H9 (cell line): ENCODE data around the gene CFAP73. TPM values are rescaled to one million over a fixed set of nuclear protein-coding genes. Genes with fewer than 3 reads are reported as not detected.
A peak's percentile ranks its signal among the peaks of the same experiment; 100 is the strongest.

Experiments used
- DNase-seq: peaks from one replicate; pipeline ENCODE4 v3.0.0-alpha.2; 2017
- H2AFZ ChIP-seq: one replicate; pipeline ENCODE4 v1.6.1; 2013; ENCODE audit warnings: mild to moderate bottlenecking, low read length, control low read depth, moderate library complexity
- H2AK5ac ChIP-seq: 2 replicates; pipeline ENCODE4 v1.6.1; 2013; ENCODE audit warnings: low read length, control low read depth, mixed read lengths; ENCODE audit not compliant: insufficient read length
- H2BK120ac ChIP-seq: one replicate; pipeline ENCODE4 v1.6.1; 2013; ENCODE audit warnings: low read depth, mild to moderate bottlenecking, low read length, control low read depth, inconsistent platforms; ENCODE audit not compliant: poor library complexity, severe bottlenecking
- H2BK12ac ChIP-seq: 2 replicates; pipeline ENCODE4 v1.6.1; 2013; ENCODE audit warnings: low read length, control low read depth, mixed read lengths, low read depth; ENCODE audit not compliant: insufficient read length
- H2BK15ac ChIP-seq: 2 replicates; pipeline ENCODE4 v1.6.1; 2013; ENCODE audit warnings: low read depth, low read length, control low read depth
- H2BK20ac ChIP-seq: one replicate; pipeline ENCODE4 v1.6.1; 2013; ENCODE audit warnings: low read depth, mild to moderate bottlenecking, low read length, control low read depth, inconsistent platforms; ENCODE audit not compliant: poor library complexity, severe bottlenecking
- H2BK5ac ChIP-seq: 2 replicates; pipeline ENCODE4 v1.6.1; 2013; ENCODE audit warnings: low read length, control low read depth, mixed read lengths; ENCODE audit not compliant: insufficient read length
- H3K14ac ChIP-seq: 2 replicates; pipeline ENCODE4 v1.6.1; 2013; ENCODE audit warnings: low read length, control low read depth; ENCODE audit not compliant: insufficient read depth
- H3K18ac ChIP-seq: 2 replicates; pipeline ENCODE4 v1.6.1; 2013; ENCODE audit warnings: low read depth, mild to moderate bottlenecking, mixed read lengths, low read length, control low read depth; ENCODE audit not compliant: insufficient read length
- H3K23ac ChIP-seq: 2 replicates; pipeline ENCODE4 v1.6.1; 2013; ENCODE audit warnings: low read length, control low read depth, mixed read lengths, low read depth; ENCODE audit not compliant: insufficient read length
- H3K23me2 ChIP-seq: 2 replicates; pipeline ENCODE4 v1.6.1; 2013; ENCODE audit warnings: low read depth, mild to moderate bottlenecking, mixed read lengths, low read length, control low read depth; ENCODE audit not compliant: insufficient read length, poor library complexity, severe bottlenecking
- H3K27ac ChIP-seq: 2 replicates; pipeline ENCODE4 v1.5.1; 2013; ENCODE audit warnings: low read length, control low read depth, mixed read lengths, low read depth; ENCODE audit not compliant: insufficient read length
- H3K27me3 ChIP-seq: 2 replicates; pipeline ENCODE4 v1.6.1; 2013; ENCODE audit warnings: low read length, control low read depth, inconsistent platforms; ENCODE audit not compliant: insufficient read depth
- H3K4ac ChIP-seq: 2 replicates; pipeline ENCODE4 v1.6.1; 2013; ENCODE audit warnings: low read depth, mild to moderate bottlenecking, control low read depth, inconsistent platforms, low read length, moderate library complexity
- H3K4me1 ChIP-seq: 2 replicates; pipeline ENCODE4 v1.6.1; 2013; ENCODE audit warnings: low read length, control low read depth, inconsistent platforms; ENCODE audit not compliant: insufficient read depth
- H3K4me2 ChIP-seq: 2 replicates; pipeline ENCODE4 v1.6.1; 2013; ENCODE audit warnings: low read length, control low read depth, mixed read lengths; ENCODE audit not compliant: insufficient read length, insufficient read depth
- H3K56ac ChIP-seq: 2 replicates; pipeline ENCODE4 v1.6.1; 2013; ENCODE audit warnings: low read depth, mild to moderate bottlenecking, mixed read lengths, low read length, control low read depth; ENCODE audit not compliant: insufficient read length
- H3K79me1 ChIP-seq: 2 replicates; pipeline ENCODE4 v1.6.1; 2013; ENCODE audit warnings: low read depth, mild to moderate bottlenecking, moderate library complexity, low read length, control low read depth, inconsistent platforms; ENCODE audit not compliant: insufficient read depth, poor library complexity, severe bottlenecking
- H3K79me2 ChIP-seq: 2 replicates; pipeline ENCODE4 v1.6.1; 2013; ENCODE audit warnings: low read length, control low read depth, inconsistent platforms; ENCODE audit not compliant: insufficient read depth
- H3K9ac ChIP-seq: 2 replicates; pipeline ENCODE4 v1.6.1; 2013; ENCODE audit warnings: low read length, control low read depth, mixed read lengths; ENCODE audit not compliant: insufficient read length; ENCODE audit errors: extremely low read depth
- H3K9me3 ChIP-seq: one replicate; pipeline ENCODE4 v1.6.1; 2013; ENCODE audit warnings: low read depth, low read length, inconsistent platforms; ENCODE audit not compliant: control insufficient read depth
- H3T11ph ChIP-seq: one replicate; pipeline ENCODE4 v1.6.1; 2013; ENCODE audit warnings: mild to moderate bottlenecking, low read length, control low read depth, inconsistent platforms
- H4K20me1 ChIP-seq: one replicate; pipeline ENCODE4 v1.6.1; 2013; ENCODE audit not compliant: control insufficient read depth, insufficient read length, insufficient read depth
- H4K5ac ChIP-seq: 2 replicates; pipeline ENCODE4 v1.6.1; 2013; ENCODE audit warnings: low read depth, mild to moderate bottlenecking, mixed read lengths, low read length, control low read depth; ENCODE audit not compliant: insufficient read length
- H4K8ac ChIP-seq: replicated peaks from 2 replicates; pipeline ENCODE4 v1.6.1; 2013; ENCODE audit warnings: low read length, control low read depth, mixed read lengths, low read depth; ENCODE audit not compliant: insufficient read length
- H4K91ac ChIP-seq: 2 replicates; pipeline ENCODE4 v1.6.1; 2013; ENCODE audit warnings: low read depth, mild to moderate bottlenecking, moderate library complexity, mixed read lengths, low read length, control low read depth; ENCODE audit not compliant: insufficient read length
- H3K27ac Mint-ChIP-seq, 3 experiments: 2 replicates in 2 of 3; 3 replicates in 1 of 3; pipeline ENCODE4 v1.8.0; 2020 to 2021; ENCODE audit warnings: mixed read lengths in 3 of 3, mild to moderate bottlenecking in 1 of 3, moderate library complexity in 1 of 3
- H3K27me3 Mint-ChIP-seq: 2 replicates; pipeline ENCODE4 v1.8.0; 2021; ENCODE audit warnings: low read depth, mild to moderate bottlenecking, moderate library complexity, mixed read lengths
- H3K36me3 Mint-ChIP-seq, 3 experiments: 2 replicates in 2 of 3; 3 replicates in 1 of 3; pipeline ENCODE4 v1.8.0; 2020 to 2021; ENCODE audit warnings: low read depth in 3 of 3, mixed read lengths in 3 of 3; ENCODE audit not compliant: insufficient read depth in 1 of 3
- H3K4me1 Mint-ChIP-seq, 2 experiments: 2 replicates each; pipeline ENCODE4 v1.8.0; 2020; ENCODE audit warnings: mixed read lengths in 2 of 2
- H3K4me3 Mint-ChIP-seq, 2 experiments: 2 replicates in 1 of 2; 3 replicates in 1 of 2; pipeline ENCODE4 v1.8.0; 2020 to 2021; ENCODE audit warnings: mild to moderate bottlenecking in 2 of 2, mixed read lengths in 2 of 2, moderate library complexity in 1 of 2
- H3K9me3 Mint-ChIP-seq, 2 experiments: 2 replicates in 1 of 2; 3 replicates in 1 of 2; pipeline ENCODE4 v1.8.0; 2020; ENCODE audit warnings: mild to moderate bottlenecking in 2 of 2, mixed read lengths in 2 of 2, moderate library complexity in 1 of 2
- CTCF ChIP-seq: fragments of 200-600 bp; sonication (generic); conservative IDR thresholded peaks from 3 replicates; pipeline ENCODE4 v1.8.0; 2021; ENCODE audit warnings: antibody characterized with exemption, mild to moderate bottlenecking
- WGBS: extraction: QIAGEN DNeasy Blood & Tissue Kit; methylation state at CpG from one replicate; pipeline ENCODE4 v1.1.7; 2013; ENCODE audit warnings: missing lambda C conversion rate, low lambda C conversion rate, mixed read lengths; ENCODE audit not compliant: insufficient read length; ENCODE audit errors: extremely low coverage; 5-methylcytosine and 5-hydroxymethylcytosine counted together
- total RNA-seq: library from RNA; stranded (reverse); gene quantifications from 2 replicates; pipeline ENCODE4 v1.2.1, GENCODE V29; 2021

The CFAP73 gene
- total RNA-seq, 1 experiment from 2014 or later = not detected

- no peak overlapping the region for H4K8ac ChIP-seq
- Mint-ChIP-seq H3K9me3 (no peaks in the 10 kb centered on the region), H3K4me3 (no peak overlapping the region), H3K36me3 (peaks cover 29 to 54% (median 46%) of the 10 kb centered on the region in 3 experiments), H3K27ac (no peak overlapping the region), H3K27me3 (no peaks in the 10 kb centered on the region), H3K4me1 (peaks cover 15 to 27% of the 10 kb centered on the region in 2 experiments)
- no peak overlapping the region for H2BK15ac ChIP-seq
- H2AK5ac ChIP-seq = no peak overlapping the region
- H3K4ac ChIP-seq = no peak overlapping the region
- no peak overlapping the region for H2AFZ ChIP-seq
- H3K56ac ChIP-seq = no peak overlapping the region
- H3K27me3 ChIP-seq = no peaks in the 10 kb centered on the region
- peaks cover 5% of the 10 kb centered on the region; the same call in 1 of the 2 replicates for H3K79me2 ChIP-seq
- H3T11ph ChIP-seq = no peak overlapping the region
- WGBS = no CpG with 5 or more reads among the region's 4 CpGs
- H3K4me2 ChIP-seq = no peak overlapping the region
- H3K23me2 ChIP-seq = peaks cover 5% of the 10 kb centered on the region
- no peak overlapping the region for H4K5ac ChIP-seq
- H2BK12ac ChIP-seq = no peak overlapping the region
- peaks cover 9% of the 10 kb centered on the region for H3K79me1 ChIP-seq
- H2BK20ac ChIP-seq = no peak overlapping the region
- H3K9me3 ChIP-seq = no peaks in the 10 kb centered on the region
- no peak overlapping the region for H4K91ac ChIP-seq
- no peak overlapping the region for H2BK5ac ChIP-seq
- H3K18ac ChIP-seq = no peak overlapping the region
- no peaks in the 10 kb centered on the region for H3K4me1 ChIP-seq
- H3K9ac ChIP-seq = no peak overlapping the region
- no peak for TF ChIP-seq CTCF
- H3K23ac ChIP-seq = no peak overlapping the region
- peak; percentile 74 for DNase-seq
- no peak overlapping the region for H3K27ac ChIP-seq
- no peak overlapping the region for H3K14ac ChIP-seq
- H2BK120ac ChIP-seq = no peak overlapping the region
- H4K20me1 ChIP-seq = no peaks in the 10 kb centered on the region
Observed at GRCh38 chr12:113190761-113191160, 41.2 kb downstream of the CFAP73 start.
